ENCODE measurements around the gene SAA1.

GRCh38 chr11:18271206-18271605 lies 5.1 kb downstream of the SAA1 start:
- TF ChIP-seq CTCF (IDR thresholded peaks at IDR 0.05; ENCODE audit: extremely low read depth in 1 of 2, insufficient read depth in 1 of 2, low read depth in 1 of 2, low read length in 2 of 2) (no peak), MYC (IDR thresholded peaks at IDR 0.05; ENCODE audit: low read depth, low read length) (no peak), POLR2A (IDR thresholded peaks at IDR 0.05; ENCODE audit: low read depth, low read length) (no peak)
